ACHN (cell line): ENCODE data around the gene ACSS1.

Source experiments
- DNase-seq: peaks from one replicate; pipeline ENCODE4 v3.0.0-alpha.2; 2015
- in situ Hi-C: cut with HindIII; loops from 2 replicates; pipeline ENCODE4 v1.10.0; 2017; ENCODE audit warnings: low sequenced_read_pairs, low pct_ligation_motif_present, low pct_unique_long_range_greater_than_20kb

Gene ACSS1

DNA sequence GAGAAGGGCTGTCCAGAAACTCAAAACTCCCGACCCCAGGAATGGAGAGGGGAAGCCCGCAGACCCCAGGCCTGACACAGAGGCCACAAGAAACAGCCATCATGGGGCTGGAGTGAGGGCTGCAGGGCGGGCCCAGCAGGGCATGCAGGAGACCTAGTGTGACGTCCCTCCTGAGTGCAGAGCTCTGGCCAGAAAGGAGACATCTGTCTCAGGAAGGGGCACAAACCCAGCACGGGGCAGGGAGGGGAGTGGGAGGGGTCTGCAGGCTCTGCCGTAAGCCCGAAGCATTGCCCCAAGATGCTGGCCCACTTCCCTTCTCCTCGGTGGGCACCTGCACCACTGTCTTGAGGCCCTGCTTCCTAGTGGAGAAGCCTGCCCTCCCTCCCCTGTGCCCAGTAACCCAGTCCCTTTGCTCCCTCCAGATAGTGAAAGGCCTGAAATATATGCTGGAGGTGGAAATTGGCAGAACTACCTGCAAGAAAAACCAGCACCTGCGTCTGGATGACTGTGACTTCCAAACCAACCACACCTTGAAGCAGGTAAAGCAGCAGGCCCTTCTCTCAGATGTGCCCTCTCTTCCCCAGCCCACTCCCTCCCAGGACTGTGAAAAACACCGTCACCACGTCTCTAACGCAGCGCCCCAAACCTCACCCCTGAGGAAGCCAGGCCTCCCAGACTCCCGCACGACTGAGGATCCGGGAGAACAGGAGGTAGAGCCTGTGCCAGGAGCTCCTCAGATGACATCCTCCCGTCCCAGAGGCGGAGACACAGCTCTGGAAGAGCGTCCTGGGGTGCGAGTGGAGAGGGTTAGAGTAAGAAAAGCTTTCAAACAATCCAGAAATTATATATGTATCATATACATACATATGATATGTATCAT lies 99.2 kb downstream of the ACSS1 start:
- no peak for DNase-seq
- in situ Hi-C loops = no loop called here

DNA sequence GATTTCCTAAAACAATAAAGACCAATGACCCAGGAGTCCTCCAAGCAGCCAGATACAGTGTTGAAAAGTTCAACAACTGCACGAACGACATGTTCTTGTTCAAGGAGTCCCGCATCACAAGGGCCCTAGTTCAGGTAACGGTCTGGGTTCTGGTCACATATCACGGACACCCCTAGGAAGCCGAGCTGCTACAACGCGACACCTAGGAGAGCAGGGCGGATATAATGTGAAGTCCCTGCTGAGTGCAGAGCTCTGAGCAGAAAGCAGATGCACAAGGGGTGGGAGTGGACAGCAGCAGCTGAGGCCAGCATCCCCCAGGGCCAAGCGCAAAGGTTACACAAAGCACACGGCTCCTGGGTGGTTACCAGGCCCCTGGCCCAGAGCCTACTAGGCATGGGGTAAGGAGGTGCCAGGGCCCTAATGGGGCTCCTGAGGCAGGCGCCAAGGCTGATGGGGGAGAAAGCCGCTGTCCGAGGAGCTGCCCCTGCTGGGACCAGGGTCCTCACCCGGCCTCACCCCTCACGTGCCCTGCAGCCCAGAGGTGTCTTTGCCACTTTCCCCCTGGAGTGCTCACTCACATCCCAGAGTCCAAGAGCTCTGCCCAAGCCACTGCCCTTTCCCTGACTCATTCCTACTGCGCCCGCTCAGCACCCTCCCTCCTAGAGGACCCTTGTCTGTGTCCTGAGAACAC lies 100.5 kb downstream of the ACSS1 start:
- in situ Hi-C loops = no loop called here
- no peak for DNase-seq
